ENCODE results near the gene CSDE1.

The CSDE1 gene

GRCh38 chr1:114749835-114750234, 7.9 kb downstream of the CSDE1 start:
- no peak for DNase-seq (ENCODE audit: low read depth)

- no peak for DNase-seq (ENCODE audit: low read depth)
Observed at GRCh38 chr1:114746450-114747121, 11.2 kb downstream of the CSDE1 start.

- no peak for DNase-seq (ENCODE audit: low read depth)
Observed at GRCh38 chr1:114745291-114745690, 12.5 kb downstream of the CSDE1 start.

GRCh38 chr1:114741963-114742746, 15.6 kb downstream of the CSDE1 start:
- DNase-seq (ENCODE audit: low read depth), result no peak

GRCh38 chr1:114740331-114740730, 17.5 kb downstream of the CSDE1 start:
- no peak for DNase-seq (ENCODE audit: low read depth)

GRCh38 chr1:114737314-114737849, 20.4 kb downstream of the CSDE1 start:
- no peak for DNase-seq (ENCODE audit: low read depth)

GRCh38 chr1:114735479-114735878, 22.3 kb downstream of the CSDE1 start:
- DNase-seq (ENCODE audit: low read depth), result no peak

- DNase-seq (ENCODE audit: low read depth), result no peak
Observed at GRCh38 chr1:114729782-114730181, 28.0 kb downstream of the CSDE1 start.

GRCh38 chr1:114728553-114728952, 29.2 kb downstream of the CSDE1 start:
- DNase-seq (ENCODE audit: low read depth), result no peak

GRCh38 chr1:114725230-114725629, 32.6 kb downstream of the CSDE1 start:
- DNase-seq (ENCODE audit: low read depth), result no peak

- DNase-seq (ENCODE audit: low read depth), result no peak
Observed at GRCh38 chr1:114723915-114724314, 33.9 kb downstream of the CSDE1 start.

GRCh38 chr1:114723457-114723856, 34.3 kb downstream of the CSDE1 start:
- no peak for DNase-seq (ENCODE audit: low read depth)

GRCh38 chr1:114720492-114720891, 37.3 kb downstream of the CSDE1 start:
- no peak for DNase-seq (ENCODE audit: low read depth)

GRCh38 chr1:114719424-114719787, 38.4 kb downstream of the CSDE1 start:
- no peak for DNase-seq (ENCODE audit: low read depth)

GRCh38 chr1:114718661-114719423, 38.9 kb downstream of the CSDE1 start:
- DNase-seq (ENCODE audit: low read depth), result no peak

GRCh38 chr1:114716304-114717170, 41.2 kb downstream of the CSDE1 start, which contains the start of gene NRAS:
TSS of gene NRAS (minus strand) at chr1:114716771. CDS start at chr1:114716160, 611 bp downstream.
- peak; percentile 95 for DNase-seq (ENCODE audit: low read depth)

- no peak for DNase-seq (ENCODE audit: low read depth)
Observed at GRCh38 chr1:114715952-114716303, 41.9 kb downstream of the CSDE1 start.

- no peak for DNase-seq (ENCODE audit: low read depth)
Observed at GRCh38 chr1:114712977-114713376, 44.8 kb downstream of the CSDE1 start.

GRCh38 chr1:114710360-114710759, 47.4 kb downstream of the CSDE1 start:
- DNase-seq (ENCODE audit: low read depth), result no peak

- no peak for DNase-seq (ENCODE audit: low read depth)
Observed at GRCh38 chr1:114707604-114708003, 50.2 kb downstream of the CSDE1 start.

- no peak for DNase-seq (ENCODE audit: low read depth)
Observed at GRCh38 chr1:114703242-114703641, 54.5 kb downstream of the CSDE1 start.

GRCh38 chr1:114702737-114703136, 55.0 kb downstream of the CSDE1 start:
- DNase-seq (ENCODE audit: low read depth), result no peak
